Sigmoid colon (tissue), 4 donors: ENCODE data around the gene TBCK.

Experiments used
- EP300 ChIP-seq, 4 donors: sonication (generic); formaldehyde crosslinking; IDR thresholded peaks; one replicate each; pipeline ENCODE4 v1.6.1; 2017; ENCODE audit warnings: antibody characterized with exemption in 4 of 4
- TF ChIP-seq, protein P1 (sequence below), 4 experiments: fragments of 450-650 bp in 3 of 4; fragments of 200-600 bp in 1 of 4; IDR thresholded peaks; one replicate each; pipeline ENCODE4 v1.5.1; 2016 to 2019; ENCODE audit warnings: antibody characterized with exemption in 4 of 4, mild to moderate bottlenecking in 3 of 4, moderate library complexity in 2 of 4

DNA sequence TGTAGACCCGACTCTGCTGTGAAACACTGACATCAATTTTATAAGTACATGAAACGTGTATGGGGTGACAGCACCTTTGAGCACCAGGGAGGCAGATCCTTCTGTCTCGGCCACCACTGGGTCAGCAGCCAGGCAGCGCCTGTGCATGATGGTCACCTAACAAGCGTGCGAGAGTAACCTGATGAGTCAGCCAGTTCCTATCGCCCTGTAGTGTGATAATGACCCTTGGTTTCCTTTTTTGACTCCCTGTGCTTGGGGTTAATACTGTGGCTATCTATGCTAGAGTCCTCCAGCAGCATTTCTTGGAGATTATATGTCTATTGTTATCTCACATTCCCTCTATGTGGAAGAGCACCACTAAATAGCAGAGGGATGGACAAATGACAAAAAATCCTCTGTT is 319.2 kb downstream of the TBCK start:
- TF ChIP-seq EP300 (IDR thresholded peaks at IDR 0.05): no peak
- TF ChIP-seq, protein P1, sequence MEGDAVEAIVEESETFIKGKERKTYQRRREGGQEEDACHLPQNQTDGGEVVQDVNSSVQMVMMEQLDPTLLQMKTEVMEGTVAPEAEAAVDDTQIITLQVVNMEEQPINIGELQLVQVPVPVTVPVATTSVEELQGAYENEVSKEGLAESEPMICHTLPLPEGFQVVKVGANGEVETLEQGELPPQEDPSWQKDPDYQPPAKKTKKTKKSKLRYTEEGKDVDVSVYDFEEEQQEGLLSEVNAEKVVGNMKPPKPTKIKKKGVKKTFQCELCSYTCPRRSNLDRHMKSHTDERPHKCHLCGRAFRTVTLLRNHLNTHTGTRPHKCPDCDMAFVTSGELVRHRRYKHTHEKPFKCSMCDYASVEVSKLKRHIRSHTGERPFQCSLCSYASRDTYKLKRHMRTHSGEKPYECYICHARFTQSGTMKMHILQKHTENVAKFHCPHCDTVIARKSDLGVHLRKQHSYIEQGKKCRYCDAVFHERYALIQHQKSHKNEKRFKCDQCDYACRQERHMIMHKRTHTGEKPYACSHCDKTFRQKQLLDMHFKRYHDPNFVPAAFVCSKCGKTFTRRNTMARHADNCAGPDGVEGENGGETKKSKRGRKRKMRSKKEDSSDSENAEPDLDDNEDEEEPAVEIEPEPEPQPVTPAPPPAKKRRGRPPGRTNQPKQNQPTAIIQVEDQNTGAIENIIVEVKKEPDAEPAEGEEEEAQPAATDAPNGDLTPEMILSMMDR (IDR thresholded peaks at IDR 0.05): no peak
